PC-3 (cell line): ENCODE data around the gene TRAF3.

Experiments
- EZH2phosphoT487 ChIP-seq: fragments of 300-600 bp; sonication (generic); IDR thresholded peaks from 2 replicates; pipeline ENCODE4 v1.6.1; 2018; ENCODE audit warnings: mild to moderate bottlenecking, antibody characterized with exemption, low read length, borderline replicate concordance
- TF ChIP-seq, protein P1 (sequence below): fragments of 300-600 bp; sonication (generic); conservative IDR thresholded peaks from 2 replicates; pipeline ENCODE4 v1.5.1; 2017; ENCODE audit warnings: antibody characterized with exemption, low read depth, mild to moderate bottlenecking, low read length

DNA sequence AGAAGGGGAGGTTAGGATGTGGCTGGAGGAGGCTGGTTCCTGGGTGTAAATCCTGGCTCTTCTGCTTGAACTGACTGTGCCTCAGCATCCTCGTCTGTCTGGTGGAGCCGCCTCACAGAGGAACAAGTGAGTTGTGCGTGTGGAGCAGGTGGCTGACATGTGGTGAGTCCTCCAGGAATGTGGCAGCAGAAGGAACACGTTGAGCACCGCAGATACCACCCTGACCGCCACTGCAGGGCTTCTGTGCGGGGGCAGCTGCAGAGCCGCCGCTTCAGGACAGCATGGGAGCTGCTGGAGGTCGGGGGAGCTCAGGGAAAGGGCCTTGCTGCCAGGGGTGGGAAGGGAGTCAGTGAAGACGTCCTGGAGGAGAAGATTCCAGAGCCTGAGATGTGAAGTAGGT is 48.9 kb downstream of the TRAF3 start:
- TF ChIP-seq, protein P1, sequence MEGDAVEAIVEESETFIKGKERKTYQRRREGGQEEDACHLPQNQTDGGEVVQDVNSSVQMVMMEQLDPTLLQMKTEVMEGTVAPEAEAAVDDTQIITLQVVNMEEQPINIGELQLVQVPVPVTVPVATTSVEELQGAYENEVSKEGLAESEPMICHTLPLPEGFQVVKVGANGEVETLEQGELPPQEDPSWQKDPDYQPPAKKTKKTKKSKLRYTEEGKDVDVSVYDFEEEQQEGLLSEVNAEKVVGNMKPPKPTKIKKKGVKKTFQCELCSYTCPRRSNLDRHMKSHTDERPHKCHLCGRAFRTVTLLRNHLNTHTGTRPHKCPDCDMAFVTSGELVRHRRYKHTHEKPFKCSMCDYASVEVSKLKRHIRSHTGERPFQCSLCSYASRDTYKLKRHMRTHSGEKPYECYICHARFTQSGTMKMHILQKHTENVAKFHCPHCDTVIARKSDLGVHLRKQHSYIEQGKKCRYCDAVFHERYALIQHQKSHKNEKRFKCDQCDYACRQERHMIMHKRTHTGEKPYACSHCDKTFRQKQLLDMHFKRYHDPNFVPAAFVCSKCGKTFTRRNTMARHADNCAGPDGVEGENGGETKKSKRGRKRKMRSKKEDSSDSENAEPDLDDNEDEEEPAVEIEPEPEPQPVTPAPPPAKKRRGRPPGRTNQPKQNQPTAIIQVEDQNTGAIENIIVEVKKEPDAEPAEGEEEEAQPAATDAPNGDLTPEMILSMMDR = no peak
- TF ChIP-seq EZH2phosphoT487 = no peak
